Endothelial cell of umbilical vein (primary cell): ENCODE data around the gene FOXP1. TPM values are rescaled to one million over a fixed set of nuclear protein-coding genes. Genes with fewer than 3 reads are reported as not detected.

Experiments
- BruUV-seq: library from RNA; stranded (reverse); fragments of 400-500 nt; replicated peaks from 2 replicates; lab custom pipeline; 2021; lab: Mats Ljungman, UMichigan
- CTCF ChIA-PET: fragments of 300-600, 350-600 bp; sonication (Branson Sonifier 250); formaldehyde crosslinking; loops from one replicate; lab custom pipeline; 2021; ENCODE audit warnings: antibody characterized with exemption, inconsistent platforms; lab: Charles Lee
- POLR2A ChIA-PET: fragments of 300-600, 350-600 bp; sonication (Branson Sonifier 250); formaldehyde crosslinking; loops from one replicate; lab custom pipeline; 2021; ENCODE audit warnings: antibody characterized with exemption, inconsistent platforms; lab: Charles Lee
- DNase-seq: peaks from one replicate; pipeline ENCODE4 v3.0.0-alpha.2; 2011; ENCODE audit warnings: low read depth, low spot score
- FAIRE-seq: peaks from 2 replicates; lab custom pipeline; 2011; peaks lifted over from hg19 to GRCh38; lab: Jason Lieb, UNC
- H2AFZ ChIP-seq: 2 replicates; pipeline ENCODE4 v1.6.0; 2012; ENCODE audit warnings: low read depth, low read length, control low read depth, inconsistent platforms
- H3K27ac ChIP-seq: 2 replicates; pipeline ENCODE4 v1.5.1; 2011; ENCODE audit warnings: low read depth, mild to moderate bottlenecking, control low read depth, low read length, moderate library complexity; ENCODE audit not compliant: insufficient read depth
- H3K27me3 ChIP-seq, 2 experiments: 2 replicates each; pipeline versions ENCODE4 v1.6.0 to v1.6.1; 2011; ENCODE audit warnings: low read length in 2 of 2, mixed read lengths in 1 of 2; ENCODE audit not compliant: control insufficient read depth in 2 of 2, insufficient read depth in 2 of 2
- H3K36me3 ChIP-seq, 2 experiments: 2 replicates in 1 of 2; 3 replicates in 1 of 2; pipeline ENCODE4 v1.5.1; 2011; ENCODE audit warnings: low read length in 2 of 2, mild to moderate bottlenecking in 1 of 2, moderate library complexity in 1 of 2; ENCODE audit not compliant: control insufficient read depth in 2 of 2, insufficient read depth in 2 of 2; ENCODE audit errors: extremely low read depth in 1 of 2
- H3K4me1 ChIP-seq: 3 replicates; pipeline ENCODE4 v1.5.1; 2011; ENCODE audit warnings: mild to moderate bottlenecking, low read length; ENCODE audit not compliant: control insufficient read depth, insufficient read depth; ENCODE audit errors: extremely low read depth
- H3K4me2 ChIP-seq: 2 replicates; pipeline ENCODE4 v1.6.1; 2011; ENCODE audit warnings: low read length, control low read depth, mixed read lengths; ENCODE audit not compliant: insufficient read depth
- H3K4me3 ChIP-seq, 3 experiments: fragments of 200-600 bp in 1 of 3; sonication (generic), shearing (Covaris generic) in 1 of 3; replicated peaks in 1 of 3; 2 replicates each; pipeline ENCODE4 v1.5.1; 2011 to 2016; ENCODE audit warnings: control low read depth in 3 of 3, low read length in 3 of 3, mild to moderate bottlenecking in 2 of 3, inconsistent platforms in 1 of 3, low read depth in 1 of 3, moderate library complexity in 1 of 3; ENCODE audit not compliant: insufficient read depth in 1 of 3
- H3K79me2 ChIP-seq: 2 replicates; pipeline ENCODE4 v1.6.0; 2012; ENCODE audit warnings: low read length, inconsistent platforms; ENCODE audit not compliant: control insufficient read depth, insufficient read depth
- H3K9ac ChIP-seq: replicated peaks from 2 replicates; pipeline ENCODE3; 2011; ENCODE audit warnings: low read length, control low read depth; ENCODE audit not compliant: insufficient read depth; ENCODE audit errors: extremely low read depth
- H3K9me1 ChIP-seq: replicated peaks from 3 replicates; pipeline ENCODE4 v1.6.0; 2011; ENCODE audit warnings: mild to moderate bottlenecking, low read length; ENCODE audit not compliant: control insufficient read depth, insufficient read depth; ENCODE audit errors: extremely low read depth
- H3K9me3 ChIP-seq: replicated peaks from 2 replicates; pipeline ENCODE4 v1.5.1; 2012; ENCODE audit warnings: low read length, inconsistent platforms; ENCODE audit not compliant: control insufficient read depth, insufficient read depth
- H4K20me1 ChIP-seq: replicated peaks from 2 replicates; pipeline ENCODE3; 2011; ENCODE audit warnings: mild to moderate bottlenecking, low read length; ENCODE audit not compliant: control insufficient read depth, insufficient read depth; ENCODE audit errors: extremely low read depth
- CTCF ChIP-seq, 2 donors: IDR thresholded peaks; 1 replicate in 1 of 2; 2 replicates in 1 of 2; pipeline ENCODE4 v1.5.1; 2011; ENCODE audit warnings: low read length in 2 of 2, mild to moderate bottlenecking in 2 of 2, moderate library complexity in 2 of 2, control low read depth in 1 of 2, inconsistent platforms in 1 of 2, low read depth in 1 of 2; ENCODE audit not compliant: insufficient read depth in 1 of 2; ENCODE audit errors: extremely low read depth in 1 of 2
- EZH2 ChIP-seq: IDR thresholded peaks from 2 replicates; pipeline ENCODE4 v1.6.1; 2012; ENCODE audit warnings: borderline replicate concordance, low read depth, mild to moderate bottlenecking, moderate library complexity, low read length, inconsistent platforms; ENCODE audit not compliant: severe bottlenecking
- FOS ChIP-seq: IDR thresholded peaks from 2 replicates; pipeline ENCODE4 v1.6.1; 2011; ENCODE audit warnings: mild to moderate bottlenecking, low read length, moderate library complexity, borderline replicate concordance; ENCODE audit not compliant: insufficient read depth
- GATA2 ChIP-seq: IDR thresholded peaks from 2 replicates; pipeline ENCODE4 v1.7.0; 2011; ENCODE audit warnings: low read depth, mild to moderate bottlenecking, moderate library complexity, mixed read lengths, low read length; ENCODE audit not compliant: insufficient read length, insufficient read depth
- MAX ChIP-seq: IDR thresholded peaks from 2 replicates; pipeline ENCODE4 v1.6.1; 2011; ENCODE audit not compliant: insufficient read depth, insufficient read length
- MYC ChIP-seq: IDR thresholded peaks from one replicate; pipeline ENCODE4 v1.6.1; 2011; ENCODE audit warnings: mild to moderate bottlenecking, low read depth, low read length
- POLR2A ChIP-seq: IDR thresholded peaks from 2 replicates; pipeline ENCODE4 v1.6.1; 2012; ENCODE audit warnings: low read depth, mild to moderate bottlenecking, control low read depth, low read length
- dilution Hi-C: fragments of 300-500 bp; cut with MboI; formaldehyde crosslinking; loops from one replicate; pipeline ENCODE4 v1.15.0; 2019; ENCODE audit warnings: low sequenced_read_pairs; ENCODE audit not compliant: extremely low pct_ligation_motif_present
- intact Hi-C: fragments of 100-400 bp; cut with micrococcal nuclease; formaldehyde crosslinking; loops from one replicate; pipeline ENCODE4 v1.10.0; 2022
- polyA plus RNA-seq, 4 experiments: library from polyadenylated mRNA; depleted of rRNA in 3 of 4; stranded (reverse) in 3 of 4; unstranded in 1 of 4; fragments of >200 nt; gene quantifications; 2 replicates each; pipeline versions ENCODE4 v1.2.1 to v1.2.3, GENCODE V29; 2011 to 2012; ENCODE audit warnings: missing spikeins in 1 of 4
- total RNA-seq: library from RNA; stranded (reverse); gene quantifications from 2 replicates; pipeline ENCODE4 v1.2.3, GENCODE V29; 2021

Gene FOXP1
- total and polyA plus RNA-seq, 2 donors (not counting 3 experiments of a cell fraction or from before 2014, with no cell fraction given) = 41.0 to 107 TPM

GRCh38 chr3:71164881-71165280, 418.6 kb downstream of the FOXP1 start:
- H3K36me3 ChIP-seq = no peaks in the 10 kb centered on the region
- intact Hi-C loops (no loop called here), dilution Hi-C loops (no loop called here)
- no peaks in the 10 kb centered on the region for H3K4me1 ChIP-seq
- ChIA-PET CTCF (interaction anchor here (1.3 kb wide), 1 partner anchor 232 kb away, joined by 3 read pairs; no protein-coding TSS in a partner anchor), POLR2A (no interaction called here)
- H3K9me3 ChIP-seq = no peaks in the 10 kb centered on the region
- no peak for TF ChIP-seq CTCF (IDR thresholded peaks at IDR 0.05; ENCODE audit: extremely low read depth in 1 of 2, insufficient read depth in 1 of 2, low read depth in 1 of 2, low read length in 2 of 2)
- no peak for TF ChIP-seq MYC
- no peak for TF ChIP-seq GATA2
- no peak for TF ChIP-seq MAX
- TF ChIP-seq EZH2 = no peak
- no peak for TF ChIP-seq POLR2A
- TF ChIP-seq FOS = no peak
- H3K27me3 ChIP-seq = no peaks in the 10 kb centered on the region
- H3K9me1 ChIP-seq = no peaks in the 10 kb centered on the region
- H4K20me1 ChIP-seq = no peaks in the 10 kb centered on the region
- H3K4me3 ChIP-seq = no peak overlapping the region
- H3K4me2 ChIP-seq = no peak overlapping the region
- no peak overlapping the region for H2AFZ ChIP-seq
- no TSS peak for BruUV-seq
- FAIRE-seq (no peak), DNase-seq (no peak)
- no peaks in the 10 kb centered on the region for H3K79me2 ChIP-seq
- H3K27ac ChIP-seq = no peak overlapping the region
- H3K9ac ChIP-seq = no peak overlapping the region
